HG03521 (cell line): ENCODE data around the gene VAV2.

Experiments
- ATAC-seq: cut with Tn5 transposase; IDR thresholded peaks from one replicate; pipeline ENCODE4 v1.9.1; 2021; ENCODE audit warnings: mild to moderate bottlenecking, moderate library complexity; ENCODE audit not compliant: unreplicated experiment

VAV2 gene

DNA sequence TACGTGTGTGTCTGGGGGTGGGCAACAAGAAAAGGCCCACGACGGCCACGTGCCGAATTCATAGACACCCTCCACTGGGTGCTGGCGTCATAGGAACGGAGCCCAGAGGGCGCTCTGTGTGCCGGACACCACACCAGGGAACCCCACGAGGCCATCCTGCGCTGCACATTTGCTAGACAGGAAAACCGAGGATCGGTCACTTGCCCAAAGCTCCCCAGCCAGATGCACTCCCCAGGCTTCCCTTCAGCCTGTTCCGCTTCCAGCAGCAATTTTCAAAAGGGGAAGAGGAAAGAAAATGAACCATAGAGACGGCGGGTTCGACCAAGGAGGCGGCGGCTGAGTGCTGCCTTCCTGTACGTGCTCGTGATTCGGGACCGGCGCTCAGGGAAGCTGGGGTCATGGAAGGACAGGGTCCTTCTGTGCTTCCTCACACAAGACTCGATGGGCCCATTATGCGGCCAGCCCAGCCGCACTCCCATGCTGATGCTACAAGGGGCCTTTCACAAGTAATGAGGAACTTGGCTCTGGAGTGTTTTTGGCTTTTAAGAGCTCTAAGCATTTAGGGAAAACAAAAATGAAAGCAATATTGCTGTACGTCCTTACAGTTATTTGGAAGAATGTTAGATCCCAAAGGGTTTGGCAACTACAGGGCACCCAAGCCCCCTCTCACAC is 129.4 kb downstream of the VAV2 start:
- ATAC-seq: no peak

DNA sequence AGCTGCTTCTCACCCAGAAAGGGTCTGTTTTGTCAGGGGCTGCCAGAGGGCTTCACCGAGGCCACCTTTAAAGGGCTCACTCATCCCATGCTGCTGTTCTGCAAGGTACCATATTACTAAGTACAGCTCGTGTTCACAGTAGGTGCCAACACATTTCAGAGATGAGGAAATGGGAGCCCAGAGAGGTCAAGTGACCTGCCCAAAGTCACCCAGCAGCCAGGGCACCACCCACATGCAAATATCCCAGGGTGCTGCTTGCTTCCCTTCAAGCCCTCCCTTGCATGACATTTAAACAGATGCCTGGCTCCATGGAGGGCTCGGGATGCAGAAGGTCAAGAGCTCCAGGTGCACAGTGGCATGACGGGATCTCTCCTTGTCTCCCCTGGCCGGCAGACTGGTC is 130.4 kb downstream of the VAV2 start:
- ATAC-seq: no peak

DNA sequence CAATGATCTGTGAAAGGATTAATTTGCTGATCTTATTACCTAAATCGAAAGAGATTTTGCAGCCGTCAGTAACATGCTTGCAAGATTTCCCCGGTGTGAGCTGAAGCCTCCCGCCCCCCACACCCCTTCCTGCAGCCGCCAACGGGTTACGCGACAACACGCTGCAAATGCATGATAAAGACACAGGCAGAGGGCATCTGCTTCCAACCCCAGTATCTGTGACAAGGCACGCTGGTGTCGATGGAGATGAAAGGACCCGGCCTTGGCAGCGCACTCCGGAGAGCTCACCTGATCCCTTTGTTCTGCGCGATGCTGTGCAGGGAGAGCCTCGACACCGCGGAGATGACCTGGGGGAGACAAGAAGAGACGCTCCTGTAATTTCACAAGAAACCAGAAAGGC is 131.0 kb downstream of the VAV2 start:
- no peak for ATAC-seq

DNA sequence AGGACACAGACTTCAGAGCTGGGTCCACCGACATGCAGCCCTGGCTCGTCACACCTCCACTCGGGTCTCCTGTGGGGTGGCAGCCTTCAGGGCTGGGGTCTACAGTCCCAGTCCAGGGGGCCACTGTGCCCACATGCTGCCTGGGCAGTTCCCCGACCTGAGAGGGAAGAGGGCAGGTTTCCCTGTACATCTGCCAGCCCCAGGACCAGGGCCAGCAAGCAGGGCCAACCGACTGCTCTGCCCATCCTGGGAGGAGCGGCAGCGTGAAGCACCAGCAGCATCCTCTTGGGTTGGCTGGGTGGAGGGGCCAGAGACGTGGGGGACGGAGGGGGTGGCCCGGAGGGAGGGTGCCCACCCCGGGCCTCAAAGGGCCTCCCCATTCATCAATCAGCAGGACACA is 133.4 kb downstream of the VAV2 start:
- no peak for ATAC-seq

DNA sequence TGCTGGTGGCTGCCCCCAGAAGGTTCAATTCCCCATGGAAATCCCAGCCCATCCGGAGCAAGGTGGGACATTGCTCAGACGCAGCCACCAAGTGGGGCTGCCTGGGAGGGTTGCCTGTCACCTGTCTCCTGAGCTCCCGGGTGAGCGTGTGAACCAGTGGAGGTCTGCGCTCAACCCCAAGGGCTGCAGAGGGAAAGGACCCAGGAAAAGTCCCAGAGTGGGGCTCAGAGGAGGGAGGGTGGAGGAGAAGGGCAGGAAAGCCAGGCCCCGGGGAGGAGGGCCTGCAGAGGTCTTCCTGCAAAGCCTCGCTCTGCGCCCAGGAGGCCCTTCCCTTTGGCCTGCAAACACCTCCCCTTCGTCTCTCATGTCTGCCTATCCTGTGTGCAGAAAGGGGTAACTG is 134.5 kb downstream of the VAV2 start:
- no peak for ATAC-seq

DNA sequence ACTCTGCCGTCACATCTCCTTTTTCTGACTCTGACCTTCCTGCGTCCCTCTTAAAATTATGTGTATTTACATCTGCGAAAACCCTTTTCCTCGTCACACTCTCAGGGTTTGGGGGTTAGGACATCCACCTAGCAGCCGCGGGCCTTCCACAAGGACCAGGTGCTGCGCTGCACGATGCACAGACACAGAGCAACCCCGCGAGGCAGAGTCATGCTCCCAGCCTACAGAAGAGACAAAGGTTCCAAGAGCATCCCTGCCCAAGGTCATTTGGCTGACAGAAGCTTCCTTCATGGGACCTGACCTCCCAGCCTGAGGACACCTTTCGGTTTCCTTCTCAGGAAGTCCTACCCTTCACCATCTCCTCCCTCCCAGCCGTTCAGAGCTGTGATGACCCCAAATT is 135.3 kb downstream of the VAV2 start:
- ATAC-seq: no peak

DNA sequence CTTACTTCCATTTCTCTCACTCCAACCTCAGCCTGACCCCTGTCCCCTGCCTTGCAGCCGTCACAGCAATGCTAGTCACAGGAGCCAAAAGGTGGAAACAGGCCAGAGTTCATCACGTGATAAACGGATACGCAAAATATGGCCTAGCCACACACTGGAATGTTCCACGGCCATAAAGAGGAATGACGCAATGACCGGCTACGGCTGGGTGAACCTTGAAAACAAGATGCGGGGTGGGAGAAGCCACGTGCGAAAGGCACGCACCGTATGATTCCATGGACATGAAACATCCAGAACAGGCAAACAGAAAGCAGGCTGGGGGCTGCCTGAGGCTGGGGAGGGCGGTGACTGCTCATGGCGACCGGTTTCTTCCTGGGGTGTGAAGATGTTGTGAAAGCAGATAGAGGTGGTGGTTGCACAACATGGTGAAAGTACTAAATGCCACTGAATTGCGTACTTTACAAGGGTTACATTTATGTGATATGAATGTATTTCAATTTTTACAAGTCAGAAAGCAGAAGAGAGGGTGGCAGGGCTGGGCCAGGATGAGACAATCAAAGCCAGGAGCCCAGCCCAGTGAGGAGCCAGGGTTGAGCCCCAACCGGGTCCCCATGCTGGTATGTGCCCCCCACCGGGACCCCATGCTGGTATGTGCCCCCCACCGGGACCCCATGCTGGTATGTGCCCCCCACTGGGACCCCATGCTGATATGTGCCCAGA is 136.2 kb downstream of the VAV2 start:
- no peak for ATAC-seq

DNA sequence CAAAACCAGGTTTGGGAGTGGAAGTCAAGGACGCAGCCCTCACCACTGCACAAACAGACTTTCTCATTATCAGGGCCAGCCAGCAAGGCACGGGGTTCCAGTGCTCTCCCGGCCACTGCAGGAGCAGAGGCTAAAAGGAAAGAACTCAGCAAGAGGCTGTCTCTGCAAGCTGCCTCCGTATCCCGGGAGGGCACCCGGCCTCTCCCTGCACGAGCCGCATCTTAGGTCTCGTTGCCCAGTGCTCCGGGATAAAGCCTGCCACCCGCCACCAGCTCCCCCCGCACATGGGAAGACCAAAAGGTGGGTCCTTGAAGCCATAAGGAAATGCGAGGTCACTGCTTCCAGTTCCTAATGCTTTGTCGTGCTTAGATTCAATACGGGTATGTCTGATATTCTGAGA is 136.8 kb downstream of the VAV2 start:
- ATAC-seq: no peak

DNA sequence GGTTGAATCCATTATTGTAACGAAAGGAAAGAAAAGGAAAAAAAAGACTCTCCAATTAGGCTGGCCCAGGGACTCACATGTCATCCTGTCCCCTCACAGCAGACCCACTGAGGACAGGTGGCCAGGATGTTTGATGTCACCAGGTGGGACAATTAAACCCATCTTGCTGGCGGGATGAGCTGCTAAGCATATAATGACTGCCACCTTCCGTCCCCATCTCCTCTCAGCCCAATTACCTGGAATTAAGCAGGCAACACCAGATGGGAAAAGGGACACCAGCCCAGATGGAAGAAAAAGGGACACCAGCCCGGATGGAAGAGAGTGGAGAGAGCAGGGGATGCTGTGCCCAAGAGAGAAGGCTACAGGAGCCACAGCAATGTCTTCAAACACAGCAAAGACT is 137.4 kb downstream of the VAV2 start:
- no peak for ATAC-seq

DNA sequence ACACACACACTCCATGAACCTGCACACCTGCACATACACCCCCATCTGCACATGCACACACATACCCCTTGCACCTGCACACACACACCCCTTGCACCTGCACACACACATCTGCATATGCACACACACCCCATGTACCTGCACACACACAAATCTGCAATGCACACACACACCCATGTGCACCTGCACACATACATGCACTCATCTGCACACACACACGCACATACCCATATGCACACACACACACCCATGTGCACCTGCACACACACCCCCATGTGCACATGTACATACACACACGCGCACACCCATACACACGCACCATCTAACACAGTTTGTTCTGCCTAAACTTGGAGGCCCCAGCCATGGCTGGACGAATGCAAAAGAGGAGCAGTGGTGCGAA is 138.1 kb downstream of the VAV2 start:
- no peak for ATAC-seq

DNA sequence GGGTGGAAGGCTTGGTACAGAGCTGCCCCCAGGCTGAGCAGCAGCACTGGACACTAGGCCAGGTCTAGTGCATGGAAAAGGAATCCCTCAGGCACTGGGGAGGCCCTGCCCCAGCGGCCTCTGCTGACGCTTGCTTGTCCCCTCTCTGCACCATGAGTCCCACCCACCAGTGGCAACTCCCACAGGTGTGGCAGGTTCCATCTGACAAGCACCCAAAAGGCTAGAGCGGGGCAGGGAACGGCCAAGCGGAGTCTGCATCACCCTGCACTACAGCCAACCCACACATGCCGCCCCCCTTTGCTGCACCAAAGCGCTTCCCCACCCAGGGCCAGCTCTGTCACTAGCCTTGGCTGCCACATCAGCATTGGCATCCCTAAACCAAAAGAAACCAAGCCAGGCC is 138.8 kb downstream of the VAV2 start:
- no peak for ATAC-seq

DNA sequence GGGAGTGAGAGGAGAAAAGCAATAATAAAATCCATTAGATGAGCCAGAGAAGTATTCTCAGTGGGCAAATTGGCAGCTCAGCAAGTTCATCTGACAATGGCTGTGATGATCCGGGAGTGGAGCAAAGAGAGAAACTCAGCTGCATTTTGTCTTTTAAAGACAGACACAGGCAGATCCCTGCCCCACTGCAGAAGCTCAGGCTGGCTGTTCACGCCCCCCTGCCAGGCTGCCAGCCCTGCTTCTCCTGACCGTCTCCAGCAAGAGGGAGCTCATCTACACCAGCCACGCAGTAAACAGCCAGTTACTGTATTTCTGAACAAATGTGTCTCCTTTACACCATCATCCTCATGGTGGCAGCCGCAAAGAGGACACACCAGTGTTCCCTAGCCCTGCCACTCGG is 139.7 kb downstream of the VAV2 start:
- ATAC-seq: no peak

DNA sequence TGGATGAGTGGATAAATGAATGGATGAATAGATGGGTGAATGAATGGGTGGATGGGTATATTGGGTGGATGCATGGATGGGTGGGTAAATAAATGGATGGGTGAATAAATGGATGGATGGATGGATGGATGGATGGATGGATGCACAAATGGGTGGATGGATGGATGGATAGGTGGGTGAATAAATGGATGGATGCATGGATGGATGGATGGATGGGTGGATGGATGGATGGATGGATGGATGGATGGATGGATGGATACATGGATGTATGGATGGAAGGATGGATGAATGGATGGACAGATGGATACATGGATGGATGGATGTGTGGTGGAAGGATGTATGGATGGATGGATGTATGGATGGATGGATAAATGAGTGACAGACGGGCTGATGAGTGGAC is 140.4 kb downstream of the VAV2 start:
- ATAC-seq: no peak

DNA sequence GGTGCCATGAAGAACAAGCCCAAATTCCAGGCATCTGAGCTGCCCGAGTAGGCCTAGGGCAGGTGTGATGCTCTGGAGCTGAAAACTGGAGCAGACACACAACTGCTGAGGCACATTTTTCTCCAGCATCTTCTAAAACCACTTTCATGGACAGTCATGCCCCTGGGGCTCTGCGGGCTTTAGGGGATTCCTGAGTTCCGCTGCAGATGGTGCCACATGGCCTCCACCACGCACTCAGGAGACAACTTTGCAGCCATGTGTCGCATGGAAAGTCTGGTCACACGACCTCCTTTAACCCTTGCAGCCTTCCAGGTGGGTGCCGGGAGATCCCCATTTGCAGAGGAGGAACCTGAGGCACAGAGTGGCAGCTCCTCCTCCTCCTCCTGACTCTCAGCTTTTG is 141.2 kb downstream of the VAV2 start:
- ATAC-seq: no peak

DNA sequence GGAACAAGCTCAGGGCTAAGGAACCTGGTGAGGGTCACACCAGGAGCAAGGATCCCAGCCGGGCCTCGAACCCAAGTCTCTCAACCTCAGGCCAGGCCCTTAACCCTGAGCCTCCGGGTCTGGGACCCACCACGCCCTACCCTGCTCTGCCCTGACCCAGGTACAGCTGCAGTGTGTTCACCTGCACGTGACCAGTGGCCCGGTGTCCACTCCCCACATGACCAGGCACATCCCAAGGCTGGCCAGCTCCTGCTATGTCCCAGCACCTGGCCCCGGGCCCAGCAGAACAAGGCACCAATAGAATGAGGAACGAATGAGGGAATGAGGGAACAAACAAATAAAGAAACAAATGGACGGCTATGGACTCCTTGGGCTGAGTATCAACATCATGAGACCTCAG is 142.0 kb downstream of the VAV2 start:
- no peak for ATAC-seq

DNA sequence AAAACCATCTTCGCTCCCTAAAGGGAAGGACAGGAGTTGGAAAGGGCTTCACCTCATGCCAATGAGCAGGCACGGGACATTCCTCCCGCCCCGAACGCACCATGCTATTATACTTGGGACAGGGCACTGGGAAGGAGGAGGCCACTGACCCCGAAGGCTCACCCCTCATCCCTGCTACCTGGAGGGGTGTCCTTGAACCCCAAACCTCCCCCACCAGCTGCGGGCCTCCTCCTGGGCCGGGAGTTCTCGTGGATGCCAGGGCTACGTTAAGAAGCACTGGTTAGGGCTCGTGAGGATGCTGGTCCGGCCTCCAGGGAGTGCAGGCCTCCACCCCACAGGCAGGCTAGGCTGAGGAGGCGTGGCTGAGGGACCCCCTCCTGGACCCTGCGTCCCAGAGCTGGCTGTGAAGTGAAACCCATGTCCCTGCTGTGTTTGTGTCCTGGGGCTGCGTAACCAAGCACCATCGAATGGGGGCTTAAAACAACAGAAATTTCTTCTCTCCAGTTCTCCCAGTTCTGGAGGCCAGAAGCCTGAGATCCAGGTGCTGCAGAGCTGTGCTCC is 142.9 kb downstream of the VAV2 start:
- no peak for ATAC-seq

DNA sequence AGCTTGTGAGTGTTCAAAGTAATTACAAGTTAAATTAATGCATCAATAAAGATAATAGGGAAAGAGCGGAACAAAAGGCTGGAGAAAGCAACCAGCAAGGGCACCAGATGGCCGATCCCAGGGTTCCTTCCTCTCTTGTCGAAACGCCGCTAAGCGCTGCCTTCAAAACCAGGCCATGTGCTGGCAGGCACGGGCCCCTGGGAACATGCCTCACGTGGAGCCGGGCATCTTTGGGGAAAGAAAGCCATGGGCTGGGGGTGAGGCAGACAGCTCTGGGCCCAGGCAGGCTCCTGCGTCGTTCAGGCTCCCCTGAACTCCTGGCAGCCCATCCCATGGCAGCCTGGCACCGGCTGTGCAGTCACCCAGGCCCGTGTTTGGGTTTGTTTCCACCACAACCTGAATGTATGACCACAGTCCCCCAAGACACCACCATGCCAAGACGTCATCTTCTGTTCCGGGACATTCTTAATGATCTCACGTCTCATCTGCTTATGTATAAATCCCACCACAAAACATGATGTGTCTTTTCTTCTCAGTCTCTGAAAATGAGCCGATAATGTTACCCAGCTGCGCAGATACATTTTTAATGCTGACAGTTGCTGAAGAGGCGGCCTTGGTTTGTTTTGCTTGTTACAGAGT is 143.5 kb downstream of the VAV2 start:
- ATAC-seq: no peak

DNA sequence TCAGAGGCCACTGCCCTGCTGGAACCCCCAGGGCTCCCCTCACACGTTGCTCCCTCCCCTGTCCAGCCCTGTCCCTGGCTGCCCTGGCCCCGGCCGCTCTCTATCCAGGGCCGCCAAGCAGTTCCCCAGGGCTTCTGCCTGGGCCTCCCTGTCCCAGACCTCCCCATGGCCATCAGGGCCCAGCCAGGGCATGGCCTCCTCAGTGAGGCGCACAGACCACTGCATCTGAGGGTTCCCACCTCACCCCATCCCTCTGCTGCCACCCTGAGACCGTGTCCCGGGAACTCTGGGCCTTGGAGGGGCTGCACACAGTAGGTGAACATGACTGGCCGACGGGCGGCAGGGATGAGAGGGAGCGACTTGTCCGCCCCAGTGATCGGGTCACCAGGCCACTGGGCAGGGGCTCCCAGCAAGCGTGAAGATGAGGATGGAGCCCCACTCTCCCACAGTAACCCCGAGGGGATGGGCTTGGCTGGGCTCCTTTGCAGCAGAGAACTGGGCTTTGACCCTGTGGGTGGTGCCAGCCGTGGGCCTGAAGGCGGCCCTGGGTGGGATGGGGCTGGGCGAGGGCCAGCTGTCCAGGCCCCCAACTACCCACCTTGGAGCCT is 145.5 kb downstream of the VAV2 start:
- ATAC-seq: no peak

DNA sequence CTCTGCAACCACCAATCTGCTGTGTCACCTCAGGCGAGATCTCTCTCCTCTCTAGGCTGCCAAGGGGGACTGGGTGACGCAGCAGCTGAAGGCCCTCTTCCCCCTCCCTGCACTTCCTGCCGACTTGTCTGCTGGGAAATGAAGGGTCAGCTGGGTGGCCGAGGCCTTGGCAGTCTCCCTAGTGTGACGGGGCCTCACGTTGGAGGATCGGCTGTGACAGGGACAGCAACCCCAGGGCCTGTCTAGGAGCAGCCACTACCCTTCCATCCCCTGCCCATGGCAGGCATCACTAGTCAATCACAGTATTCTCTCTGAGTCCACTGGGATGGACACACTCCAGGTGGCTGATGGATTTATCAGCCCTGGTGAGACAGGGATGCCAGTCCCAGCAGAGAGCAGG is 146.7 kb downstream of the VAV2 start:
- no peak for ATAC-seq

DNA sequence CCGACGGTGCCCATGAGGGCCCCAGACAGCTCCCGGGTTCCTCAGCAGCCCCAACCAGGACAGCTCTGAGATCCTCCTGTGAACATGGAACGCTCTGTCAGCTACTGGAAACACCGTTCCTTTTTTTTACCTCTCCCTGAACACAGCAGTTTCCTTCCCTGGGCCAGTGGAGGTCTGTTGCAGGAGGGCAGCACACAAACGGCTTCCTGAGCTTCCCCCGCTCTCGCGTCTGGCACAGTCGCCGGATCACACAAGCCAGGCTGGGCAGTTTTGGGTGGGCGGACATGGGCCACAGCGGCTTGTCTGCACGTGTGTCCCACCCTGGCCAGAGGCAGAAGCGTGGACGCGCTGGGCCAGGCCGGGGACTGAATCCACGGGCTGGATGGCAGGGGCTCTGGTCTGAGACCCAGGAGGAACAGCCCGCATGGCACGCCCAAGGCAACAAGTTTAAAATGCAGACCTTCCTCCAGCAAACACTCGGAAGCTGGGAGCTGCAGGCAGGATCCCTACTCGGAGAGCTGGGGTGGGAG is 147.2 kb downstream of the VAV2 start:
- ATAC-seq: no peak

DNA sequence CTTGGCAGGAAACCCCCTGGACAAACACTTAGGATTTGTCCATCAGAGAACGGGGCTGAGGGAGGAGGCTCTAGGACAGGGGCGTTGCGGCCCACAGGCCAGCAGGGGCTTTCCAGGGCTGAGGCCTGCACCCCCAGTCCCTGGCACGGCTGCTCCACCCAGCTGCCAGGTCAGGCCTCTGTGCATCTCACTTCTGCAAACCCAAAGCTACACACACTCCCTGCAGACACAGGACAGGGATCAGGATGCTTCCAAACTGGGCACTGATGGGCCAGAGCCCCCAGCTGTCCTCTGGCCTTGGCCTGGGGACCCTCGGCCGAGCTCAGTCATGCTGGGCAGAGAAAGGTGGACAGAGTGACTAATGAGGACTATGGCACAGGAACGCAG is 147.7 kb downstream of the VAV2 start:
- ATAC-seq: no peak
